ENCODE results near the gene CCDC158.

The CCDC158 gene

GRCh38 chr4:76406081-76406480 is 14.9 kb downstream of the CCDC158 start:
- TF ChIP-seq Cebpa-rat (IDR thresholded peaks at IDR 0.05), result no peak
- 0 out of 22 replicates have a peak, but pooled peaks cover 0 to 6% (median 0%) of the 10 kb centered on the region in 11 experiments for H3K9me3 ChIP-seq (replicated peaks in 1 of 11)
- no peak overlapping the region for H3K4me3 ChIP-seq

GRCh38 chr4:76401654-76402053 is 19.3 kb downstream of the CCDC158 start:
- H3K27ac ChIP-seq, result no peak overlapping the region
- no peaks in the 10 kb centered on the region for H3K4me1 ChIP-seq
- no peak overlapping the region for H3K4me2 ChIP-seq
- no peaks in the 10 kb centered on the region for H3K9me3 ChIP-seq (replicated peaks in 1 of 11)
- H3K4me3 ChIP-seq, result no peak overlapping the region
- TF ChIP-seq Cebpa-rat (IDR thresholded peaks at IDR 0.05), result no peak
- H3K27me3 ChIP-seq, result no peaks in the 10 kb centered on the region
- H4K20me1 ChIP-seq, result no peaks in the 10 kb centered on the region
- H3K9ac ChIP-seq, result no peak overlapping the region
- H3K36me3 ChIP-seq, result no peaks in the 10 kb centered on the region

More at GRCh38 chr4:76406081-76406480, 14.9 kb downstream of the CCDC158 start:
- Histone ChIP-seq H3K36me3 (no peaks in the 10 kb centered on the region), H3K27ac (no peak overlapping the region), H3K27me3 (no peaks in the 10 kb centered on the region), H4K20me1 (no peaks in the 10 kb centered on the region), H3K9ac (no peak overlapping the region), H3K4me1 (no peaks in the 10 kb centered on the region), H3K4me2 (no peak overlapping the region)

- H3K4me2 ChIP-seq, result no peak overlapping the region
- H3K4me3 ChIP-seq, result no peak overlapping the region
- H3K9ac ChIP-seq, result no peak overlapping the region
- H3K4me1 ChIP-seq, result no peaks in the 10 kb centered on the region
- H3K9me3 ChIP-seq (replicated peaks in 1 of 11), result peaks cover 35 to 57% (median 42%) of the 10 kb centered on the region in 11 experiments
- H3K36me3 ChIP-seq, result no peaks in the 10 kb centered on the region
- no peaks in the 10 kb centered on the region for H4K20me1 ChIP-seq
- no peaks in the 10 kb centered on the region for H3K27me3 ChIP-seq
- no peak for TF ChIP-seq Cebpa-rat (IDR thresholded peaks at IDR 0.05)
- no peak overlapping the region for H3K27ac ChIP-seq
Observed at GRCh38 chr4:76388160-76388908, 32.6 kb downstream of the CCDC158 start.

- TF ChIP-seq Cebpa-rat (IDR thresholded peaks at IDR 0.05), result no peak
- Histone ChIP-seq H3K27me3 (no peaks in the 10 kb centered on the region), H3K4me1 (peaks cover 0 to 9% (median 0%) of the 10 kb centered on the region in 10 experiments; a peak in 2 of 20 replicates), H3K9me3 (replicated peaks in 1 of 11) (peaks cover 28 to 41% (median 36%) of the 10 kb centered on the region in 11 experiments), H3K36me3 (no peaks in the 10 kb centered on the region), H3K27ac (no peak overlapping the region), H3K4me2 (no peak overlapping the region), H4K20me1 (no peaks in the 10 kb centered on the region), H3K9ac (no peak overlapping the region), H3K4me3 (no peak overlapping the region)
Observed at GRCh38 chr4:76386566-76387305, 34.2 kb downstream of the CCDC158 start.

GRCh38 chr4:76385974-76386373 is 35.0 kb downstream of the CCDC158 start:
- H3K9ac ChIP-seq, result no peak overlapping the region
- H3K27ac ChIP-seq, result no peak overlapping the region
- no peak overlapping the region for H3K4me2 ChIP-seq
- no peak overlapping the region for H3K4me3 ChIP-seq
- no peaks in the 10 kb centered on the region for H3K36me3 ChIP-seq
- H3K4me1 ChIP-seq, result peaks cover 0 to 9% (median 0%) of the 10 kb centered on the region in 10 experiments; a peak in 2 of 20 replicates
- H4K20me1 ChIP-seq, result no peaks in the 10 kb centered on the region
- no peaks in the 10 kb centered on the region for H3K27me3 ChIP-seq
- TF ChIP-seq Cebpa-rat (IDR thresholded peaks at IDR 0.05), result no peak
- H3K9me3 ChIP-seq (replicated peaks in 1 of 11), result peaks cover 33 to 40% (median 37%) of the 10 kb centered on the region in 11 experiments

- H3K4me2 ChIP-seq, result no peak overlapping the region
- no peaks in the 10 kb centered on the region for H3K27me3 ChIP-seq
- no peak overlapping the region for H3K27ac ChIP-seq
- H4K20me1 ChIP-seq, result no peaks in the 10 kb centered on the region
- H3K9me3 ChIP-seq (replicated peaks in 1 of 11), result peaks cover 21 to 37% (median 28%) of the 10 kb centered on the region in 11 experiments
- H3K4me3 ChIP-seq, result no peak overlapping the region
- peaks cover 0 to 9% (median 0%) of the 10 kb centered on the region in 10 experiments; a peak in 2 of 20 replicates for H3K4me1 ChIP-seq
- H3K36me3 ChIP-seq, result no peaks in the 10 kb centered on the region
- TF ChIP-seq Cebpa-rat (IDR thresholded peaks at IDR 0.05), result no peak
- no peak overlapping the region for H3K9ac ChIP-seq
Observed at GRCh38 chr4:76384052-76384451, 36.9 kb downstream of the CCDC158 start.

GRCh38 chr4:76383001-76383400 is 37.9 kb downstream of the CCDC158 start:
- H3K4me3 ChIP-seq, result no peak overlapping the region
- no peaks in the 10 kb centered on the region for H4K20me1 ChIP-seq

GRCh38 chr4:76381986-76382385 is 39.0 kb downstream of the CCDC158 start:
- Histone ChIP-seq H3K4me1 (peaks cover 0 to 9% (median 0%) of the 10 kb centered on the region in 10 experiments; a peak in 2 of 20 replicates), H3K36me3 (no peaks in the 10 kb centered on the region), H3K9me3 (replicated peaks in 1 of 11) (peaks cover 10 to 21% (median 15%) of the 10 kb centered on the region in 11 experiments), H3K4me3 (no peak overlapping the region), H4K20me1 (no peaks in the 10 kb centered on the region), H3K27me3 (no peaks in the 10 kb centered on the region), H3K27ac (no peak overlapping the region), H3K9ac (no peak overlapping the region), H3K4me2 (0 out of 22 replicates have a peak overlapping the region, but pooled peaks of 2 of the 11 experiments have one; percentile 18 to 22)
- no peak for TF ChIP-seq Cebpa-rat (IDR thresholded peaks at IDR 0.05)

More at GRCh38 chr4:76383001-76383400, 37.9 kb downstream of the CCDC158 start:
- Histone ChIP-seq H3K4me2 (no peak overlapping the region), H3K36me3 (no peaks in the 10 kb centered on the region), H3K9me3 (replicated peaks in 1 of 11) (peaks cover 11 to 27% (median 18%) of the 10 kb centered on the region in 11 experiments), H3K27me3 (no peaks in the 10 kb centered on the region), H3K9ac (no peak overlapping the region), H3K27ac (no peak overlapping the region), H3K4me1 (peaks cover 0 to 9% (median 0%) of the 10 kb centered on the region in 10 experiments; a peak in 2 of 20 replicates)
- TF ChIP-seq Cebpa-rat (IDR thresholded peaks at IDR 0.05), result no peak

- Histone ChIP-seq H3K27me3 (no peaks in the 10 kb centered on the region), H3K4me1 (peaks cover 0 to 9% (median 0%) of the 10 kb centered on the region in 10 experiments; a peak in 2 of 20 replicates), H3K36me3 (no peaks in the 10 kb centered on the region), H3K4me2 (no peak overlapping the region), H3K27ac (no peak overlapping the region), H4K20me1 (no peaks in the 10 kb centered on the region), H3K9me3 (replicated peaks in 1 of 11) (peaks cover 10 to 17% (median 11%) of the 10 kb centered on the region in 11 experiments), H3K4me3 (no peak overlapping the region), H3K9ac (no peak overlapping the region)
- TF ChIP-seq Cebpa-rat (IDR thresholded peaks at IDR 0.05), result no peak
Observed at GRCh38 chr4:76380561-76380960, 40.4 kb downstream of the CCDC158 start.
